ACC112 (cell line): Measurements from ENCODE around the gene A2M.

Experiments used
- H2AFZ ChIP-seq: fragments of 200-600 bp; sonication (generic); one replicate; pipeline ENCODE4 v1.6.0; 2017; ENCODE audit warnings: antibody characterized with exemption, low read length; ENCODE audit not compliant: unreplicated experiment
- H3K27ac ChIP-seq: fragments of 200-600 bp; sonication (generic); 2 replicates; pipeline ENCODE4 v1.5.1; 2014; ENCODE audit warnings: low read depth, mild to moderate bottlenecking, antibody characterized with exemption, low read length, moderate library complexity
- H3K27me3 ChIP-seq: fragments of 200-600 bp; sonication (generic); 2 replicates; pipeline ENCODE4 v1.6.1; 2014; ENCODE audit warnings: mild to moderate bottlenecking, antibody characterized with exemption, low read length, moderate library complexity, mixed read lengths; ENCODE audit not compliant: insufficient read depth
- H3K36me3 ChIP-seq: fragments of 200-600 bp; sonication (generic); 2 replicates; pipeline ENCODE4 v1.6.1; 2016; ENCODE audit warnings: mild to moderate bottlenecking, antibody characterized with exemption, low read length, moderate library complexity, mixed read lengths; ENCODE audit not compliant: insufficient read depth
- H3K4me1 ChIP-seq: fragments of 200-600 bp; sonication (generic); one replicate; pipeline ENCODE4 v1.6.1; 2016; ENCODE audit warnings: low read length, mixed read lengths; ENCODE audit not compliant: insufficient read depth, unreplicated experiment, control insufficient read depth
- H3K4me3 ChIP-seq: fragments of 200-600 bp; sonication (generic); 2 replicates; pipeline ENCODE4 v1.5.1; 2014; ENCODE audit warnings: mild to moderate bottlenecking, low read depth, low read length
- H3K79me2 ChIP-seq: fragments of 200-600 bp; sonication (generic); one replicate; pipeline ENCODE4 v1.6.0; 2016; ENCODE audit warnings: low read length; ENCODE audit not compliant: control insufficient read depth, unreplicated experiment, insufficient read depth

The A2M gene

DNA sequence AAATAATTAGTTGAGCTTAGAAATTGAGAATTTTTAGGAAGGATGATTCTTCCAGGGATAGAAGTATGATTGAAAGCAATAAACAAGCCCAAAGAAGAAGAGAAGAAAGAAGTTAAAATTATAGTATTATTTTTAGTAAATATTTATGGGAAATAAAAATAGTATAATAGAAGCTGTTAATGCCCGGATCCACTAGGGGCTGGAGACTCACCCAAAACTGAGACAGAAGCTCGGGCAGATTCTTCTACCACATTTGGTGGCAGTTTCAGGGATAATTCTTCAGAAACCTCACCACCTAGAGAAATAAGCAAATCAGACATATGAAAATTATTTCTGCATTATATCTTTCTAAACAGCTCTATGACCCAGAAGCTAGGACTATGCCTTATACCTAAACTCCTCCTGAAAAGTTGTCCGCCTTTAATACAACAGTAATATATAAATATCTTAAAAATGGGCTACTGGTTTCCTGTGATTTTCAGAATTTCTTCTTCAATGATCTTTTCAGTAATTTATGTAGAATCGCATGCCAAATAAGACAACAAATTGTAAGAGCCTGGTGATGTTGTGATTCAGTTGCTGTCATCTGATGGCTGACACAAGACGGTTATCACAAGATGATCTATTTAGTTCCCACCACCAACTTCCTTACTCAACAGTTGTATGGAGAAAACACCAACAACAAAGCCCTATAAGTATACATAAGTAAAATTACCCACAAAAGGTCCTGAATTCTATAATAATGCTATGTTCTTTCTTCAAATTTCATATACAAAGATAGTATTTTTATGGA lies 35.6 kb downstream of the A2M start:
- H3K4me1 ChIP-seq, result no peaks in the 10 kb centered on the region
- no peaks in the 10 kb centered on the region for H3K79me2 ChIP-seq
- no peaks in the 10 kb centered on the region for H3K36me3 ChIP-seq
- H3K27me3 ChIP-seq, result peaks cover 11% of the 10 kb centered on the region; the same call in 1 of the 2 replicates
- no peak overlapping the region for H2AFZ ChIP-seq
- H3K27ac ChIP-seq, result no peak overlapping the region
- no peak overlapping the region for H3K4me3 ChIP-seq

DNA sequence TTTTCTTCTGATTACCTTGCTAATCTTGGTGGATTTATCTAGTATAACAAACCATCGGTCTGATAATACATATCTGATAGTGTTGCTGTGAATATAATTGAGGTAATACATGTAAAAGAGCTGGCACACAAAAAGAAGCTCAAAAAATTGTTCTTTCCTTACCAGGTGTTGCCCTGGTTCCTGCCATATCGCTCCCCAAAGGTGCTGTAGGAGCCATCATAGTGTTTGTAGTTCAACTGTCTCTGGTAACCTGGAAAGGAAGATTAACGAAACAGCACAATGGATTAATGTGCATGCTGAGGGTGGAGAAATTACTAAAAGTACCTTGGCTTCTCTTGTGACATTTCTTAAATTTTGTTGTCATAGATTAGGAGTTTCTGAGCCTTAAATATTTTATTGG lies 36.6 kb downstream of the A2M start:
- Histone ChIP-seq H3K4me1 (no peaks in the 10 kb centered on the region), H3K27me3 (peaks cover 20% of the 10 kb centered on the region; the same call in 1 of the 2 replicates), H3K79me2 (no peaks in the 10 kb centered on the region), H3K4me3 (no peak overlapping the region), H2AFZ (no peak overlapping the region), H3K36me3 (no peaks in the 10 kb centered on the region), H3K27ac (no peak overlapping the region)

DNA sequence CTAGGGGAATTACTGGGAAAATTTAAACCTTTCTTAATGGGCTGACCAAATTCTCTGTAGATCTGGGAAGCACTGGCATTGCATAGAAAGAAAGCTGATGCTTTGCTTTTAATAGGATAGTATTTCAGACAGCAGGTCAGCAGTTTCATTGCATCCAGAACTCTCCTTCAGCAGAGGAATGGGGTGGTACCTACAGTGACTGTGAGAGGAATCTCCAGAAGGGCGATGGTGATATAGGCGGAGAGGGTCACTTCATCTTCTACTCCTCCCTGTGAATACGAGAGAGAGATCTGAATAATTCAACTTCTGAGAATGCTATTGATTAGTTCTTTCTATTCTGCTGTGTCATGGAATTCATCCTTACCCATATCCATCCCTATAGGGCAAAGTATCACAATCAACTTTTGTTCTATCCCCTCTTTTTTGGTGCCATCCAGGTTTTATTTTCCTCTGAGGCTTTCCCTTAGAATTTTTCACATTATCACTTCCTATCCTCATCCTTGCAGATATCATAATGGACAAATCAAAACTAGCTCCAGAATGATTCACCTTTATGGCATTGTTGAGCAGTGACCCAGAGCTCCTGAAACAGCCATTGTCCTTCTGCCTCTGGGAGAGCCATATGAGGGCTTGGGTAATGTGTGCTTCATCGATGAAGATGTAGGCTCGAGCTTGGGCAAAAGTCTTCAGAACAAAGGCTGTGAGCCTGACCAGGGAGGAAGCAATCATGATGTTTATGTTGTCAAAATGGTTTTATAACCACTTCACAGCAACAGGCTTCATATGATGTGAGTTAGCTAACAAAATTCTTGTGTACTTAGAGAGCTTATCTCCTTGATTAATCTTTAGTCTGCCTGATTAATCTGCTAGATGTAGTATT lies 38.3 kb downstream of the A2M start:
- peaks cover 27% of the 10 kb centered on the region for H3K27me3 ChIP-seq
- no peak overlapping the region for H3K4me3 ChIP-seq
- no peaks in the 10 kb centered on the region for H3K4me1 ChIP-seq
- no peaks in the 10 kb centered on the region for H3K79me2 ChIP-seq
- H3K27ac ChIP-seq, result no peak overlapping the region
- no peaks in the 10 kb centered on the region for H3K36me3 ChIP-seq
- H2AFZ ChIP-seq, result no peak overlapping the region

DNA sequence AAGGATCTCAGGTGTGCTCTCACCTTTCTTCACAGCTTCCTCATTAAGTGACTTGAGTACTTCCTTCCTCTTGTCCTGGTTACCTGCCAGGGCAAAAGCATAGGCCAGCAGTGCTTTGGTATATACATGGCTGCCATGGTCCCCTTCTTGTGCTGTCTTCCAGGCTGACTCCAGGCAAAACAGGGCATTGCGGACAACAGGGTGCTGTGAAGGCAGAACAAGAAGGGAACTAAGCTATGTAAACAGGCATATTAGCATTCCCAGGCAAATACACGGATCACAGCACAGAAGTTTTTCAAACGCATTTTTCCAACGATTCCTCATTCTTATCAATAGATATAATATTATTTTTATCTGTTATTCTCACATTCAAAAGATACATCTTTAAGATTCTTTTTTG lies 39.0 kb downstream of the A2M start:
- Histone ChIP-seq H3K36me3 (no peaks in the 10 kb centered on the region), H3K4me1 (no peaks in the 10 kb centered on the region), H2AFZ (no peak overlapping the region), H3K79me2 (no peaks in the 10 kb centered on the region), H3K4me3 (no peak overlapping the region), H3K27ac (no peak overlapping the region), H3K27me3 (peaks cover 30% of the 10 kb centered on the region)

DNA sequence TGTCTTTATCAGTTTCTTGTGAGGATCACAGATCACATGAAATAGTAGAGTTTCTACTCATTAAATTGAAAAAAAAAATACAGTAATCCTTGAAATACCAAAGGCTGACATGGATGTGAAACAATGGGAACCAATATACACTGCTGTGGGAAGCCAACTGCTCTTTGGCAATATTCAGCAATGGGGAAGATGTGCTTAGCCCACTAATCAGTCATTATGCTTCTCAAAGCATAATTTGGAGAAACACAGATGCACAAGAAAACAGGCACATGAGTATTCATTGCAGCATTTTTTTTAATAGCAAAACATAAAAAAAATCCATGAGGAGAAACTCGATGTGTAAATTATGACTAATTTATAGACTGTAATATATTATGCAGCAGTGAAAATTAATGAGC lies 40.6 kb downstream of the A2M start:
- Histone ChIP-seq H3K4me3 (no peak overlapping the region), H3K36me3 (no peaks in the 10 kb centered on the region), H2AFZ (no peak overlapping the region), H3K27me3 (peaks cover 33% of the 10 kb centered on the region), H3K27ac (no peak overlapping the region), H3K79me2 (no peaks in the 10 kb centered on the region), H3K4me1 (no peaks in the 10 kb centered on the region)

- Histone ChIP-seq H3K4me3 (no peak overlapping the region), H3K79me2 (no peaks in the 10 kb centered on the region), H3K27ac (no peak overlapping the region), H3K36me3 (no peaks in the 10 kb centered on the region), H3K4me1 (no peaks in the 10 kb centered on the region), H2AFZ (no peak overlapping the region), H3K27me3 (peaks cover 35% of the 10 kb centered on the region)
Observed at GRCh38 chr12:9074484-9075137, 41.1 kb downstream of the A2M start.

DNA sequence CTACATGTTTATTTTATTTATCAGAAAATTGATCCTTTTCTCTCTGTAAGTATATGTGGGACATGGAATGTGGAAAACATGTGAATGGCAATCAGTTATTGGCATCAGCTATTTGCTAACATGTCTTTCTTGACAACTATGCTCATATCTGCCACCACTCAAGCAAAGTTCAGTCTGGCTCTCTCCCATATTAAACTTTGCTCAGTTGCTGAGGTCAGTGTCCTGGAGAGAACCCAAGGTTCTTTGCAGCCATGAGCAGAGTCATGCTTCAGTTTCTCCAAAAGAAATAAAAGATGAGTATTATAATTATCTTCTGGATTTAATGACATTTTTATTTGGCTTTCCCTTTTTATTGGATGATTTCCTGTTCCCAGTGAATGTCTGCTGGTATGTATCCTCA lies 42.6 kb downstream of the A2M start:
- Histone ChIP-seq H2AFZ (no peak overlapping the region), H3K4me1 (no peaks in the 10 kb centered on the region), H3K4me3 (no peak overlapping the region), H3K79me2 (no peaks in the 10 kb centered on the region), H3K27ac (no peak overlapping the region), H3K36me3 (no peaks in the 10 kb centered on the region), H3K27me3 (peaks cover 42% of the 10 kb centered on the region)

- no peak overlapping the region for H3K27ac ChIP-seq
- H2AFZ ChIP-seq, result no peak overlapping the region
- H3K36me3 ChIP-seq, result no peaks in the 10 kb centered on the region
- no peaks in the 10 kb centered on the region for H3K79me2 ChIP-seq
- peaks cover 44% of the 10 kb centered on the region for H3K27me3 ChIP-seq
- H3K4me1 ChIP-seq, result no peaks in the 10 kb centered on the region
- H3K4me3 ChIP-seq, result no peak overlapping the region
Observed at GRCh38 chr12:9072481-9073038, 43.2 kb downstream of the A2M start.

DNA sequence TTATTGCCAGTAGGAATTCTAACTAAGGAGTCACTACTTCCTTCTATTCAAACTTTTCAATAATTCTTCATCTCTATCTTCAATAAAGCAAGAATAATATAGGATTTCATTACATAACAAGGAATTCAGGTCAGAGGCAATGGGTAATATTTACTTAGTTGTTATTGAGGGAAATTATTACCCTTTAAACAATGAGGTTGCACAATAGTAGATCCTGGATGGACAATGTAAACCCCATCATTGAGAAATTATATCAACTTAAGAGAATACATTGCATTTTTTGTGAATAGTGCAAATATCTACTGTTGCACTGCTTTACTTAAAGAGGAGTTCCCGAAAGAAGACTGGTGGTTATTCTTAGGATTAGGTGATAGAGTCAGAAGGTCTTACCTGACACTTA lies 43.8 kb downstream of the A2M start:
- H2AFZ ChIP-seq, result no peak overlapping the region
- H3K27ac ChIP-seq, result no peak overlapping the region
- H3K79me2 ChIP-seq, result no peaks in the 10 kb centered on the region
- H3K36me3 ChIP-seq, result no peaks in the 10 kb centered on the region
- H3K4me1 ChIP-seq, result no peaks in the 10 kb centered on the region
- no peak overlapping the region for H3K4me3 ChIP-seq
- H3K27me3 ChIP-seq, result peaks cover 46% of the 10 kb centered on the region

GRCh38 chr12:9071518-9071917 lies 44.2 kb downstream of the A2M start:
- Histone ChIP-seq H3K4me1 (no peaks in the 10 kb centered on the region), H3K27me3 (peaks cover 46% of the 10 kb centered on the region), H3K36me3 (no peaks in the 10 kb centered on the region), H3K79me2 (no peaks in the 10 kb centered on the region), H2AFZ (no peak overlapping the region), H3K27ac (no peak overlapping the region), H3K4me3 (no peak overlapping the region)
